GM12878 (cell line): ENCODE measurements around the gene MKRN1. TPM values are rescaled to one million over a fixed set of nuclear protein-coding genes. Genes with fewer than 3 reads are reported as not detected.

Source experiments
- ATAC-seq: fragments of 200-7000 bp; cut with Tn5 transposase; 3 replicates; pipeline ENCODE4 v1.9.1; 2020; ENCODE audit warnings: mild to moderate bottlenecking, moderate library complexity
- BruUV-seq: library from RNA; stranded (reverse); fragments of 400-500 nt; replicated peaks from 2 replicates; lab custom pipeline; 2021; lab: Mats Ljungman, UMichigan
- CTCF ChIA-PET: fragments of 300-600 bp; sonication (Branson Sonifier 250); formaldehyde crosslinking; extraction: SDS; loops from one replicate; lab custom pipeline; 2021; ENCODE audit warnings: inconsistent platforms; lab: Yijun Ruan, JAX
- POLR2A ChIA-PET: fragments of 350-600 bp; formaldehyde crosslinking; extraction: SDS; loops from one replicate; lab custom pipeline; 2021; ENCODE audit warnings: inconsistent platforms; lab: Charles Lee
- RAD21 ChIA-PET: fragments of 300-600 bp; sonication (Branson Sonifier 250); formaldehyde crosslinking; loops from one replicate; lab custom pipeline; 2023; ENCODE audit warnings: antibody characterized with exemption; ENCODE audit not compliant: unreplicated experiment; lab: Charles Lee
- SMC1A ChIA-PET: fragments of 300-600 bp; sonication (Branson Sonifier 250); formaldehyde crosslinking; loops from one replicate; lab custom pipeline; 2023; ENCODE audit not compliant: unreplicated experiment, uncharacterized antibody; lab: Charles Lee
- DNase-seq: peaks from one replicate; pipeline ENCODE4 v3.0.0-alpha.2; 2011; ENCODE audit warnings: low read depth, low spot score
- FAIRE-seq: peaks from 3 replicates; lab custom pipeline; 2011; peaks lifted over from hg19 to GRCh38; lab: Jason Lieb, UNC
- H2AFZ ChIP-seq: 2 replicates; pipeline ENCODE4 v1.6.0; 2011; ENCODE audit warnings: low read depth, low read length, control low read depth; ENCODE audit not compliant: control insufficient read depth
- H3K27ac ChIP-seq: 2 replicates; pipeline ENCODE4 v1.5.1; 2011; ENCODE audit warnings: control low read depth; ENCODE audit not compliant: control insufficient read depth, insufficient read depth
- H3K27me3 ChIP-seq, 2 experiments: replicated peaks in 1 of 2; 2 replicates each; pipeline versions ENCODE4 v1.6.0 to v1.6.1; 2011; ENCODE audit warnings: low read length in 1 of 2; ENCODE audit not compliant: control insufficient read depth in 2 of 2, insufficient read depth in 2 of 2
- H3K36me3 ChIP-seq, 2 experiments: 2 replicates each; pipeline ENCODE4 v1.5.1; 2011; ENCODE audit warnings: low read length in 1 of 2; ENCODE audit not compliant: control insufficient read depth in 2 of 2, insufficient read depth in 2 of 2
- H3K4me1 ChIP-seq: 2 replicates; pipeline ENCODE4 v1.6.1; 2011; ENCODE audit warnings: mild to moderate bottlenecking, low read length, moderate library complexity, mixed read lengths; ENCODE audit not compliant: control insufficient read depth, insufficient read depth
- H3K4me2 ChIP-seq: 2 replicates; pipeline ENCODE4 v1.6.0; 2011; ENCODE audit warnings: control low read depth; ENCODE audit not compliant: control insufficient read depth, insufficient read depth
- H3K4me3 ChIP-seq: fragments of 200-600 bp; sonication (generic); 2 replicates; pipeline ENCODE4 v1.5.1; 2016
- H3K79me2 ChIP-seq: 2 replicates; pipeline ENCODE4 v1.6.0; 2011; ENCODE audit warnings: low read length; ENCODE audit not compliant: control insufficient read depth, insufficient read depth
- H3K9ac ChIP-seq: 2 replicates; pipeline ENCODE4 v1.8.0; 2011; ENCODE audit warnings: low read length, control low read depth, mixed read lengths; ENCODE audit not compliant: control insufficient read depth, insufficient read depth
- H3K9me3 ChIP-seq: replicated peaks from 3 replicates; pipeline ENCODE4 v1.5.1; 2011; ENCODE audit warnings: mild to moderate bottlenecking, low read length; ENCODE audit not compliant: control insufficient read depth, insufficient read depth
- H4K20me1 ChIP-seq: 2 replicates; pipeline ENCODE4 v1.6.0; 2011; ENCODE audit not compliant: control insufficient read depth, insufficient read depth
- BHLHE40 ChIP-seq, 2 experiments: fragments of 450-650 bp in 1 of 2; IDR thresholded peaks; 2 replicates each; pipeline ENCODE4 v1.6.1; 2011 to 2017; ENCODE audit warnings: low read depth in 2 of 2, borderline replicate concordance in 1 of 2, improper control_type of control experiment in 1 of 2, low read length in 1 of 2, mild to moderate bottlenecking in 1 of 2
- CUX1 ChIP-seq: IDR thresholded peaks from 2 replicates; pipeline ENCODE4 v1.6.1; 2012; ENCODE audit warnings: improper control_type of control experiment, low read depth, low read length; ENCODE audit not compliant: insufficient replicate concordance
- DPF2 ChIP-seq: fragments of 450-650 bp; IDR thresholded peaks from 2 replicates; pipeline ENCODE4 v1.6.1; 2017; ENCODE audit warnings: mild to moderate bottlenecking
- E2F8 ChIP-seq: fragments of 450-650 bp; IDR thresholded peaks from 2 replicates; pipeline ENCODE4 v1.6.1; 2018; ENCODE audit warnings: mild to moderate bottlenecking, low read depth, moderate library complexity; ENCODE audit not compliant: partially characterized antibody
- GATAD2B ChIP-seq: fragments of 450-650 bp; conservative IDR thresholded peaks from 2 replicates; pipeline ENCODE4 v1.6.1; 2017; ENCODE audit warnings: low read depth, mild to moderate bottlenecking, moderate library complexity
- LARP7 ChIP-seq: fragments of 450-650 bp; IDR thresholded peaks from 2 replicates; pipeline ENCODE4 v1.6.1; 2017; ENCODE audit warnings: mild to moderate bottlenecking
- PBX3 ChIP-seq: IDR thresholded peaks from 2 replicates; pipeline ENCODE4 v1.6.1; 2011; ENCODE audit warnings: mild to moderate bottlenecking, low read depth, low read length, moderate library complexity; ENCODE audit not compliant: insufficient replicate concordance
- RELB ChIP-seq: fragments of 450-650 bp; IDR thresholded peaks from 2 replicates; pipeline ENCODE4 v1.6.1; 2017; ENCODE audit warnings: low read depth, mild to moderate bottlenecking, moderate library complexity
- SMAD1 ChIP-seq: fragments of 450-650 bp; IDR thresholded peaks from 2 replicates; pipeline ENCODE4 v1.6.1; 2018; ENCODE audit warnings: mild to moderate bottlenecking, low read depth; ENCODE audit not compliant: partially characterized antibody
- YBX1 ChIP-seq: fragments of 450-650 bp; IDR thresholded peaks from 2 replicates; pipeline ENCODE4 v1.6.1; 2016; ENCODE audit warnings: antibody characterized with exemption
- WGBS: methylation state at CpG from one replicate; pipeline ENCODE4 v1.1.6; 2016; ENCODE audit warnings: low lambda C conversion rate; ENCODE audit not compliant: insufficient replicate concordance, insufficient coverage; ENCODE audit errors: missing lambda C conversion rate; 5-methylcytosine and 5-hydroxymethylcytosine counted together
- in situ Hi-C: fragments of 300-500 bp; cut with MboI; formaldehyde crosslinking; loops from 9 replicates; pipeline ENCODE4 v1.14.3; 2018; ENCODE audit warnings: mixed read lengths
- intact Hi-C: fragments of 100-400 bp; cut with micrococcal nuclease; formaldehyde crosslinking; loops from one replicate; pipeline ENCODE4 v1.14.2; 2022; ENCODE audit not compliant: unreplicated experiment
- polyA plus RNA-seq, 11 experiments: library from polyadenylated mRNA; depleted of rRNA in 4 of 11; unstranded in 6 of 11; stranded (reverse) in 5 of 11; fragments of >200 nt; fragmentation: Nextera tagmentation in 4 of 11; fragmentation: Illumina TruSeq in 1 of 11; extraction: Ambion mirVana in 4 of 11; extraction: Trizol in 1 of 11; gene quantifications; 1 replicate in 1 of 11; 2 replicates in 10 of 11; pipeline versions ENCODE4 v1.2.1 to v1.2.3, GENCODE V29; 2011 to 2016; ENCODE audit warnings: inconsistent platforms in 2 of 11, missing spikeins in 2 of 11, low read depth in 1 of 11
- total RNA-seq, 4 experiments: library from RNA; depleted of rRNA in 3 of 4; stranded (reverse); fragments of >200 nt in 3 of 4; fragmentation: Illumina TruSeq in 1 of 4; extraction: Trizol in 1 of 4; gene quantifications; 2 replicates each; pipeline versions ENCODE4 v1.2.1 to v1.2.3, GENCODE V29; 2013 to 2021

Gene MKRN1
- total and polyA plus RNA-seq, 10 of the 15 experiments (the other 5 are each of a cell fraction or from before 2014, with no cell fraction given): 19.1 to 61.3 (median 50.6) TPM

GRCh38 chr7:140512317-140513000 lies 33.2 kb upstream of the MKRN1 start:
- TF ChIP-seq E2F8 (no peak), YBX1 (no peak), RELB (no peak), CUX1 (no peak), GATAD2B (no peak), DPF2 (no peak), PBX3 (no peak), LARP7 (no peak), SMAD1 (no peak), BHLHE40 (IDR thresholded peaks at IDR 0.05; ENCODE audit: borderline replicate concordance in 1 of 2, low read depth in 2 of 2, low read length in 1 of 2) (no peak)
- Histone ChIP-seq H3K9me3 (no peaks in the 10 kb centered on the region), H3K4me2 (no peak overlapping the region), H3K79me2 (no peaks in the 10 kb centered on the region), H2AFZ (no peak overlapping the region), H3K4me1 (no peaks in the 10 kb centered on the region), H4K20me1 (no peaks in the 10 kb centered on the region), H3K4me3 (no peak overlapping the region), H3K9ac (no peak overlapping the region), H3K27ac (no peak overlapping the region), H3K27me3 (no peaks in the 10 kb centered on the region; a peak in 1 of 4 replicates), H3K36me3 (no peaks in the 10 kb centered on the region)
- SMC1A ChIA-PET: interaction anchor here (0.7 kb wide), 1 partner anchor 141 kb away, joined by 3 read pairs; no protein-coding TSS in a partner anchor
- POLR2A ChIA-PET: no interaction called here
- 43% methylated on average over 9 of the region's 9 CpGs for WGBS
- intact Hi-C loops (no loop called here), in situ Hi-C loops (loop anchor here (10.0 kb wide), 1 partner anchor 492 kb away; no protein-coding TSS in a partner anchor)
- FAIRE-seq (no peak), ATAC-seq (no peak), DNase-seq (no peak)
- CTCF ChIA-PET: interaction anchor here (0.8 kb wide), 1 partner anchor 141 kb away, joined by 3 read pairs; no protein-coding TSS in a partner anchor
- RAD21 ChIA-PET: interaction anchor here (0.6 kb wide), 1 partner anchor 169 kb away, joined by 3 read pairs; no protein-coding TSS in a partner anchor
- no TSS peak for BruUV-seq
